Dedifferentiated amniotic fluid mesenchymal stem cell (primary cell): ENCODE measurements around the gene CELA2A.
"Not testable (repeated sequence)": the region's sequence is repeated elsewhere in the genome, so short reads cannot be mapped to it uniquely, and the experiment has no call there.

Experiments used
- DNase-seq: peaks from one replicate; pipeline ENCODE4 v3.0.0-alpha.2; 2016; ENCODE audit errors: extremely low spot score

Gene CELA2A

DNA sequence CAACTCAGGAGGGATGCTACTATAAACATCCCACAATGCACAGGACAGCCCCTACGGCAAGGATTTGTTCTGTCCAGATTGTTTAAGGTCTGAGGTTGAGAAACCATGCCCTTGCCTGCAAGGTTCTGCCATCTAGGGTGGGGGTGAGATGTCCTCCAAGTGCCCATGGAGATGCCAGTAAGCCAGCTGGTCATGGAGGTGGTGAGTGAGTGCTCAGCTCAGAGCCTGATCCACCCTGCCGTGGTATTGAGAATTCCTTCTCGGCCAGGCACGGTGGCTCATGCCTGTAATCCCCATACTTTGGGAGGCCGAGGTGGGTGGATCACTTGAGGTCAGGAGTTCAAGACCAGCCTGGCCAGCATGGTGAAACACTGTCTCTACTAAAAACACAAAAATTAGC is 31.6 kb upstream of the CELA2A start:
- DNase-seq: no peak

DNA sequence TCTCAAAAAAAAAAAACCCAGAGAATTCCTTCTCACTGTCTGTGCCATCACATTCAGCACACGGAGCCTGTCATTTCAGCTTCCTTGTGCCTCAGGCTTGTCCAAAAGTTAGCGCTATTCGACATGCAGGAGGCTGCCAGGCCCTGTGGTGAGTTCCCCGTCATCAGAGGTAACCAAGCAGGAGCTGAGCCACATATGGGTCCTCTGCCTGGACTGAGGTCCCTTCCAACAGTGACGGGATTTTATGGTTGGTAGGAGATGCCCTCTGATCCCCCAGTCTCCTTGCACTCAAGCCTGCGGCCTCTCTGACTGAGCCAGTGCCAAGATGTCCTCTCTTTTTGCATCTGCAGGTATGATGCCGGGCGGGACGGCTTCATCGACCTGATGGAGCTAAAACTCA is 31.0 kb upstream of the CELA2A start:
- DNase-seq: no peak

DNA sequence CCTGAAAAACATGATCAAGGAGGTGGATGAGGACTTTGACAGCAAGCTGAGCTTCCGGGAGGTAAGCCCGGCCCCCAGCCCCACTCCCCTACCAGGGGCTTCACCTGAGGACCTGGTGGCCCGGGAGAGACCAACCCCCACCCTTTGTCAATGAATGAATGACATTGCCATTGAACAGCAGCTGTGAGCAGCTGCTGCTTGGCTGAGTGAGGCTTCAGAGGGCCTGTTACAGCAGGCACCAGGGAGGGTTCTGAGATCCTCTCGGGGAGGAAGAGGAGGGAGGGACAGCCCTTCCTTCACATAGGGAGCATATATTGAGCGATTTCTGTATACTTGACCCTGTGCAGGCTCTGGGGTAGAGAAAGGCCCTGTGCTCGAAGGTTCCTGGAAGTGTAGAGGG is 30.6 kb upstream of the CELA2A start:
- no peak for DNase-seq

DNA sequence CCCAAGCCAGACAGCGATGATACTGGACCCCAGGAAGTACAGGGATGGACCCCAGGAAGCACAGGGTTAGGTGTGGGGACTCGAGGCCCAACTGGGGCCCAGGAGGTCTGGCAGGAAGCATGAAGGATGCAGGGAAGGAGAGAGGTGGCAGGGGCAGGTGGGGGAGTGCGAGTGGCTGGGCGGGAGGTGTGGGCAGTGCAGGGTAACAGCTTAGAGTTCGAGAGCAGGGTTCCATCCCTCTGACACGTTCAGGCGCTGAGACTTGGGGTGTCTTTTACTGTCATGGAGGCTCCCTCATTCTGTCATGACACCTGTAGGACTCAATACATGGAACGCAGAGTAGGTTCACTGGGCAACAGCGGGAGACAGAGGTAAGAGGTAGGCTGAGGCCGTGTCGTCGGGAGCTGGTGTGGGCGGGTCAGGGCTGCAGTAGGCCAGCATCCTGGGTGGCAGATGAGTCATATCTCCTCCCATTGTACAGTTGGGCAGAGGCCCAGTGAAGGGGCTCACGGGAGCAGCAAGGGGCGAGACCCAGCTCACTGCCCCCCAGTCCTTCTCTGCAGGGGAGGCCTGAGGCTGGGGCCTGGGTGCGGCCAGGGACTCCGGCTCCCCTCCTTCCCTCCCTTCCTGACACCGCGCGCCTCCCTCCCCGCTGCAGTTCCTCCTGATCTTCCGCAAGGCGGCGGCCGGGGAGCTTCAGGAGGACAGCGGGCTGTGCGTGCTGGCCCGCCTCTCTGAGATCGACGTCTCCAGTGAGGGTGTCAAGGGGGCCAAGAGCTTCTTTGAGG is 29.8 kb upstream of the CELA2A start:
- DNase-seq: no peak

DNA sequence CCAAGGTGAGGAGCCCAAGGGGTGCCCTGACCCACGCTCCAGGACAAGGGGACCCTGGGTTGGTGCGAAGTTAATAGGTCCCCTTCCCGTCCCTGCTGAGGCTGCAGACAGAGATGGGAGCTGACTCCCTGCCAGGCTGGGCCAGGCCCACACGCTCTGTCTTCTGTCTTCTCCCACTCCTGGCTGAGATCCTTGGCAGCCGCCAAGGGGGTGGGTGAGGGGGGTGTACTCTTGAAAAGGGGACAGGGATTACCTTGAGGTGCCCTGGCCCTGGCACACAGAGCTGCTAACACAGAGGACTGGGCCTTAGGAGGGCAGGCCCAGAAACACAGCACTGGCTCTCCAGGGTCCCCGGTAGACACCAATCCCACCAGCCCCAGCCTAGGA is 29.3 kb upstream of the CELA2A start:
- no peak for DNase-seq

DNA sequence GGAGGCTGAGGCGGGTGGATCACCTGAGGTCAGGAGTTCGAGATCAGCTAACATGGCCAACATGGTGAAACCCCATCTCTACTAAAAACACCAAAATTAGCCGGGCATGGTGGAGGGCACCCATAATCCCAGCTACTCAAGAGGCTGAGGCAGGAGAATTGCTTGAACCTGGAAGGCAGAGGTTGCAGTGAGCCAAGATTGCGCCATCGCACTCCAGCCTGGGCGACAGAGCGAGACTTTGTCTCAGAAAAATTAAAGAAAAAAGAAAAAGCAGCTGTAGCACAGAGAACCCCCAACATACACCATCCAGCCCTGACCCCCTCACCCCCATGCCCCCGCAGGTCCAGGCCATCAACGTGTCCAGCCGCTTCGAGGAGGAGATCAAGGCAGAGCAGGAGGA is 28.3 kb upstream of the CELA2A start:
- DNase-seq: not testable (repeated sequence)

DNA sequence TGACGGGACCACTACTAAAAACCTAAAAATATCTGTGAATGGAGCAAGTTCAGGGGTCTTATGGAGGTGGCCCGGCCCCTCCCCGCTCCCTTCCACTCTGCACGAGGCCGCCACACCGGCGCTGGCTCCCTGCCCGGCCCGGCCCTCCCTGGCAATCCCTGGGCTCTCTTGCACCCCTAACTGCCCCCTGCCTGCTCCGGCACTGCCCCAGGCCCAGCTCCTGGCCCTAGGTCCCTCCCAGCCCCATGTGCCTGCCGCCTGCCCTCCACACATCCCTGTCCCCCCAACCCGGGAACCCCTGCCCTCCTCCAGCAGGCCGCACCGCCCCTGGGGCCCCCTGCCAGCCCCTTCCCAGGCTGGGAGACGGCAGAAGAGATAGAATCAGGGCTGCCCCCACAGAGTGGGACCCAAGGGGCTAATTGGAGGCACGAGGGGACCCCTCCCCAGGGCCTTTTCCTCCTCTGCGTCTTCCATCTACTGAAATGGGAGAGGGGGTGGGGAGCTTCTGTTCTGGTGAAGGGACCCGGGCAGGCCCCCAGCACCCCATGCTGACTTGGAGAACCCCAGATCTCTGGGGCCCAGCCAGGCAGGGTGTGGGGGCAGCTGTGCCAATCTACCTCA is 27.6 kb upstream of the CELA2A start:
- no peak for DNase-seq

DNA sequence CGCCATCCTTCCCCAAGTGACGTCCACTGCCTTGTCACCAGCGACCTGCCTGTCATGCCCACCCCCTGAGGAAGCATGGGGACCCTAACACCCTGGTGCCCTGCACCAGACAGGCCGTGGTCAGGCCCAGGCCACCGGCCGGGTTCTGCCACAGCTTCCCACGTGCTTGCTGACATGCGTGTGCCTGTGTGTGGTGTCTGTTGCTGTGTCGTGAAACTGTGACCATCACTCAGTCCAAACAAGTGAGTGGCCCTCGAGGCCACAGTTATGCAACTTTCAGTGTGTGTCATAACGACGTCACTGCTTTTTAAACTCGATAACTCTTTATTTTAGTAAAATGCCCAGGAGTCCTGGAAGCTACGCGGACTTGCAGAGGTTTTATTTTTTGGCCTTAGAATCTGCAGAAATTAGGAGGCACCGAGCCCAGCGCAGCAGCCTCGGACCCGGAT is 26.8 kb upstream of the CELA2A start:
- DNase-seq: no peak

DNA sequence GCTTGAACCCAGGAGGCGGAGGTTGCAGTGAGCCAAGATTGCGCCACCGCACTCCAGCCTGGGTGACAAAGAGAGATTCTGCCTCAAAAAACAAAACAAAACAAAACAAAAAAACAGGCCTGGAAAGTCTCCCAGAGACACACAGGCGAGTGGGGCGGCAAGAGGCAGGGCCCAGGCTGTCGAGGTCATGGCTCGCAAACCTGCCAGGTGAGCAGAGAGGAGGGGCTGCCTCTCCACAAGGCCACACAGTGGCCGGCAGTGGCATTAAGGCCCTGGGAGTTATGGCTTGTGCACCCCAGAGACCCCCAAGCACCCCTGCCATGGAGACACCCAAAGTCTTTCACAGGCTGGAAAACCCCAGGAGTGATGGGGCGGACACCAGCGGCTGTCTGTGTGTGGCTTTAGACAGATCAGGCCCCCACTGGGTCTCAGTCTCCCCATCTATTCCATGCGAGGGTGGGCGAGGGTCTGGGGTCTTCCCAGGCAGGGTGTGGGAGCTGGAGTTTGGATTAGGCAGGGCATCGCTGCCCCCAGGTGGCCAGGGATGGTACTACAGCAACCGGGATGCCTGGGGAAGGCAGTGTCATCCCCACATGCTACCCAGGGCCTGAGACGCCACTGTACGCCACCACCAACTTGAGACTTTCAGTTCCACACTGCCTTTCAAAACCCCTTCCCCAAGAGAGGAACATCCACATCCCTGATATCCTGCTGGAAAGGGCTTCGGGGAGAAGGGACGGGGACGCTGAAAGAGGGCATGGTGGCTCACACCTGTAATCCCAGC is 25.6 kb upstream of the CELA2A start:
- no peak for DNase-seq

DNA sequence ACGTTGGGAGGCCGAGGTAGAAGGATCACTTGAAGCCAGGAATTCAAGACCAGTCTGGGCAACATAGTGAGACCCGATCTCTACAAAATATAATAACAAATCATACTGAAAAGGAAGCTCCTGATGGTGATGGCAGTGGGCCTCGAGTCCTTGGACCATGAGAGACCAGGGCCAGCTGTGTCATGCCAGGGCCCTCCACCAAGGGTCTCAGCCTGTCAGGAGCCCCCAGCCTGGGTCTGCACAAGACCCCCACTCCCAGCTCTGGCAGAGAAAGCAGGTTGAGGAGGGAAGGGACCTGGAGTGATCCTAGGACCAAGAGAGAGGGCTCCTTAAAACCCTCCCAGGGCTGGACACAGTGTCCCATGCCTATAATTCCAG is 25.0 kb upstream of the CELA2A start:
- DNase-seq: no peak

DNA sequence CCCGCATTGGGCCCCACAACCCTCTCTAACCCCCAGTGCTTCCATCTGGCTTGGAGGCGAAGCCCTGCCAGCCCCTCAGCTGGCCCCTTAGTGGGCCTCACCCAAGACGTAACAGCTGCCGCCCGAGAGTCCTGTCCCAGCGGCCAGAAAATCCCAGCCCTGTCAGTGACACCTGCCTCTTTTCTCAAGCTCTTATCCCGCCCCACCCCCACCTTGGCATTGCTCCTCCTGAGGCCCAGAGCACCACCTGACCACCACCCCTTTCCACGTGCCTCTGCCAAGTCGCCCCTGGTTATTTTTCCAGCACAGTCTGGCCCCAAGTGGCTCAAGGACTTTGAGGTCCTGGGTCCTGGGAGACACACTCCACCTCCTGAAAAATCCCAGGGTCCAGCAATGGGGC is 24.2 kb upstream of the CELA2A start:
- no peak for DNase-seq

DNA sequence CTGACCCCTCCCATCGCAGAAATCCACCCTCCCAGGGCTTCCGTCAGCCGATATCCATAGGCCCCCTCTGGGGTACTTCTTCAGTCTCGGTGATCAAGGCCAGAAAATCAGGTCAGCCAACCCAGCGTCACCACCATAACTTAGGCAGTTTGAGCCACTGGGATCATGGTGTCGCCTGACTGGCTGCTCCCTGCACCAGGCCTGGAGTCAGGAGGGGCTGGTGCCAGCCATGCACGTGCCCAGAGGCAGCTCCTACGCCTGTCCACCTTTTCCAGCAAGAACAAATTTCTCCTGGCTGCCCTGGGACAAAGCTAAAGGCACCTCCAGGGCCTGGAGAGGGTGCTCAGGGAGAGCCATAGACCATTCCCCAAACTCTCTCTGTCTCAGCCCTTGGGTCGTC is 23.1 kb upstream of the CELA2A start:
- no peak for DNase-seq

DNA sequence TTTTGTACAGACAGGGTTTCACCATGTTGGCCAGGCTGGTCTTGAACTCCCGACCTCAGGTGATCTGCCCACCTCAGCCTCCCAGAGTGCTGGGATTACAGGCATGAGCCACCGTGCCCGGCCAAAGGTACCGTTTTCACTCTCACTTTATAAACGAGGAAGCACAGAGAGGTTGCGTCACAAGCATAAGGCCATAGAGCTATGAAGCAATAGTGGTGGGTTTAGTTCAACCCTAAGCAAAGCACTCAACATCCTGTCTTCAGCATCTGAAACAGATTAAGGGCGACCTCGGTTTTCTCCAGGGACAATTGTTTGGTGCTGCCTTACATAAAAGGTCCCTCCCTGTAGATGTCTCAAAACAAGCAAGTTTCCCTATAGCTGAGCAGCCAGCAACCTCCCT is 21.8 kb upstream of the CELA2A start:
- DNase-seq: not testable (repeated sequence)

DNA sequence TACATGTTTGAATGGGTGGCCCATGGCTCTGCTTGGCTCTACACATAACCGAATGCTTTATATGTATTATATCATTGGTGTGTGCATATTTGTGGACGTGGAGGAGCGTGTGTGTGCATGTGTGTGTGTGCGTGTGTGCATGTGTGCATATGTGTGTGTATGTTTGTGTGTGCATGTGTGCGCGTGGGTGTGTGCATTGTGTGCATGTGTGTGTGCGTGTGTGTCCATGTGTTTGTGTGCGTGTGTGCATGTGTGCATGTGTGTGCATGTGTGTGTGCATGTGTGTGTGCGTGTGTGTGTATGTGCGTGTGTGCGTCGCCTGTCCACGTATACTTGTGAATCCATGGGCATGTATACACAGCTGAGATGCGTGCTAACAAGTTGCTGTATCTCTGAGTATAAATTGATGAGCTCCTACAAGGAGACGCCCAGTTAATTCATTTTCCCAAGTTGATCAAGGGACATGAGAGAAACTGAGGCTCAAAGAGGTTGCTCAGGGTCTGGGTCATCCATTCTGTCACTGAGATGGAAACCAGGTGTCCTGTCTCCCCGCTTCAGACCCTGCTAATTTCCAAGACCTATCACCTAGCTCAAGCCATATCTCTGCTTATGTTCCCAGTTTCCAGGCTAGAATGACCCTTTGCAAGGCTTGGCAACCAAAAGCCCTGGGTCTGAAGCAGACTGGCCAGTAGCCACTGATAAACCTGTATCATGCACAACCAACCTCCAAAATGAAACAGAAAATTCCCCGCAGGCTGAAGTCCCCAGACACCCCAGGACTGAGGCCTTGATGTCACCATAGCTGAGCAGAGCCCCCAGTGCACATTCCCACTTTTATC is 21.1 kb upstream of the CELA2A start:
- no peak for DNase-seq

DNA sequence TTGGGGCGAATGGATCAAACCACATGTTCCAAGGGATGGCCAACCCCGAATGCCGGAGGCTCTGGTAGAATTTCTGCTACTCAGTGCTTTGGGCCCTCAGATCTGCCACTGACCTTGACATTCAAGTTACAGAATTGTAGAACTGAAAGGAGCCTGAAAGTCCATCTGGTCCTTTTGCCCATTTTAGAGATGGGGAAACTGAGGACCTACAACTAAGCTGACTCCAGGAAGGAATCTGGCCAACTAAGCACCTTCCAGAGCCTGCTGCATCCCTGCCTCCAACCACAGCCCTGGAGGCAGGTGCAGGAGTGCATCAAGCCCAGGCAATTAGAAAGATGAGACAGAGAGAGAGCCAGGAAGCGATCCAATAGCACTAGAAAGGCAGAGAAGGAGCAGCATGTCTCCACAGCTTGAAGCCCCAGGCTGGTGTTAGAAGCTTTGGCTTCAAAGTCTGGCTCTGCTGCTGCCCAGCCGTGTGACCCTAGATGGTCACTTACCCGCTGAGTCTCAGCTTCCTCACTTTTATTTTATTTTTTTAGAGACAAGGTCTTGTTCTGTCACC is 19.6 kb upstream of the CELA2A start:
- no peak for DNase-seq

DNA sequence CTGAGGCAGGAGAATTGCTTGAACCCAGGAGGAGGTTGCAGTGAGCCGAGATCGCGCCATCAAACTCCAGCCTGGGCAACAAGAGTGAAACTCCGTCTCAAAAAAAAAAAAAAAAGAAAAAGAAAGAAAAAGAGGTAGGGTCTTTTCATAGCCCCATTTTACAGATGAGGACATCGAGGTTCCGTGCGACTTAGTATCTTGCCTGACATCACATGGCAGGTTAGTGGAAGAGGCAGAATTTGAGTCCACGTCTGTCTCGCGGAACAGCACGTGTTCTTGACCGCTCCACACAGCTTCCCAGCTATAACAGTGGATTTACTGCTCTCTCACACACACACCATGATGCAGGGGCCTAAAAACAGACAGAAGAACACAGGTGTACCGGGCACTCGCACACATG is 17.2 kb upstream of the CELA2A start:
- no peak for DNase-seq

DNA sequence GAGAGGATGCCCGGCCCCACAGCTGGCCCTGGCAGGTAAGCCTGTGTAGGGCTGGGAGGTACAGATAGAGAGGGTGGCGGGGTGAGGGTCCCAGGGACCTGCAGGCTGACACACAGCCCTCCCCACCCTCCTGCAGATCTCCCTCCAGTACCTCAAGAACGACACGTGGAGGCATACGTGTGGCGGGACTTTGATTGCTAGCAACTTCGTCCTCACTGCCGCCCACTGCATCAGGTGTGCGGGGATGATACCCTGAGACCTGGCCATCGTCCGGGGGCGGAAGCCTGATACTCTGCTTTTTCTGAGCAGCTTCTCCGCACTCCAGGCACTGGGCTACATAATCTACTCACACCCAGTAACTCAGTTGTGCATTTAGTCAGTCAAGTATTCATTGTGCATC is 16.2 kb upstream of the CELA2A start:
- no peak for DNase-seq

DNA sequence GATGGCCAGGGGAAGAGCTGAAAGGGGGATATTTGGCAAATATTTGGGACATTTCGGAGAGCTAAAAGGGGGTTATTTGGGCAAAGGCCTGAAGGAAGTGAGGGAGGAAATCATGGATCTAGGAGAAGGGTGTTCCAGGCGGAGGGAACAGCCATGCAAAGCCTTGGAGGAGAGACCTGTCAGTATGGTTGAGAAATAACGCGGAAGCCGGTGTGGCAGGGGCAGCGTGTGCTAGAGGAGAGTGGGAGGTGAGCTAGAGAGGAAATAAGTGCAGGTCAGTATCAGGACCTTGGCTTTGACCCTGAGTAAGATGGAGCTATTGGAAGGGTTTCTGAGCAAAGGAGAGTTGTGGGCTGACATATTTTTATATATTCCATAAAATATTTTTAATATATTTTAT is 15.3 kb upstream of the CELA2A start:
- no peak for DNase-seq

DNA sequence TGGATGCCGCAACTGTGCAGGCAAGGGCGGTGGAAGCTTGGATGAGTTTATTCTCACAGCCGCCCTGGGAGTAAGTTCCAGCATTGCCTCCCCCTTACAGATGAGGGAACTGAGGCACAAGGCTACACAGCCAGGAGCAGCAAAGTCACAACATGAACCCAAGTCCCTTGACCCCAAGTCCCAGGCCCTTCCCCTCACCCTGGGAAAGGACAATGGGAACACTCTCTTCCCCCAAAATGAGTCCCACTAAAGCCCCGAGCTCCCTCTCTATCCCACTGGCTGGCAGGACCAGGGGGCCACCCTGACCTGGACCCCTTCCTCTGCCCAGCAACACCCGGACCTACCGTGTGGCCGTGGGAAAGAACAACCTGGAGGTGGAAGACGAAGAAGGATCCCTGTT is 14.4 kb upstream of the CELA2A start:
- no peak for DNase-seq

DNA sequence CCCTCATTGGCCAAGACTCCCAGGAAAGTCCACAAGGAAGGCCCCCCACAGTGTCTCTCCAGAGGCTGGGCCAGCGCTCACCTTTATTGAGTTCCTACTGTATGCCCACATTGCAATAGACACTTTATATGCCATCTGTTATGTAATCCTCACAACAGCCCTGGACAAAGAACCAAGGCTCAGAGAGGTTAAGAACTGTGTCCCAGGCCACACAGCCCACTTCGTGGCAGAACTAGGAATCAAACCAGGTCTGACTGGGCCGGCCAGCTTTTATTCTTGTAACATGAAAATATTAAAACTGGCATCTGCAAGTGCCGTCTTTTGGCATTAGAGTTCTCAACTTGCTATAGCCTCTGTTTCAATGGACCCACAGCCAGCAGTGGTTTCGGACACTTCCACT is 13.8 kb upstream of the CELA2A start:
- no peak for DNase-seq

DNA sequence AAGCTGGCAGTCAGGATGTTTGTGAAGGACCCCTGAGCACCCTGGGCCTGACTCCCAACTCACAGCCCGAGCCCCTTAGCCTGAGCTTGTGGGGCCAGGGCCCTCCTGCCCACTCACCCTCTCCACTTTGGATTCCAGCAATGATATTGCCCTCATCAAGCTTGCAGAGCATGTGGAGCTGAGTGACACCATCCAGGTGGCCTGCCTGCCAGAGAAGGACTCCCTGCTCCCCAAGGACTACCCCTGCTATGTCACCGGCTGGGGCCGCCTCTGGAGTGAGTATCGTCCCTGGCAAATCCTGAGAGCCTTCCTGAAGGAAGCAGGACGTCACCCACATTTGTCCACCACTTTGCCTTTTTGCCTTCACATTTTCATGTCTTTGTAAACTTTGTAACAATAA is 13.3 kb upstream of the CELA2A start:
- no peak for DNase-seq
